ENCODE data around the gene EFHB.
A peak's percentile ranks its signal among the peaks of the same experiment; 100 is the strongest.

Gene EFHB

DNA sequence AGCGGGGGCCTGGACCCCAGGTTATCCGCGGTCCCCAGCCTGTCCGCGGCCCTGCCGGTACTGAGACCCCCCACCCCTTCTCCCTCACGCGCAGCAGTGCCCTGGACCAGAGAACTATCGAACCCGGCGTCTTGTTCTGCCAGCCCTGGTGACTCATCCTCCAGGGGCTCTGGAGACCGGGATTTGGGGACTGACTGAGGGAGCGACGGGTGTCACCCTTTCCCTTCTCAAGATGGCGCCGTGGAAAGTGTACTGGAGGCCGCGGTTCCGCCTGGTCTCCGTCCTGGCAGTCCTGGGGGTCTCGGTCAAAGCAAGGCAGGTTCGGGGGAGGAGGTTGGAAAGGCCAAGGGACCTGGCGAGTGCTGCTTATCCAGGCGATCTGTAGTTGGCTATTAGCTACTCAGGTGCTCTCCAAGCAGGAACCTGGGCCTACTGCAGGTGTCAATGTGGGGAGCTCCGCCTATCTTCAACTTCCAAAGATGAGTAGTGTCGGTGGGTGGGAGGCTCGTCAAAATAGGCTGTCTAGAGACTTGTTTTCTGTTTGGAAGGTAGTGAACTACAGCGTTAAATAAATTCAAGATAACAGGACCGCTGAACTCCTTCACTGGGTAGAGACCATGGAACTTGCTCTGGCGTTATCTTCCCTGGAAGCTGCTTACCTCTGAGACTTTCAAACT, 13.7 kb upstream of the EFHB start:
- H3K4me2 ChIP-seq (ENCODE audit: low read length): peak overlapping the region; percentile 88
- H3K56ac ChIP-seq (ENCODE audit: low read length): peak overlapping the region; percentile 89
- H2BK5ac ChIP-seq (ENCODE audit: low read length): peak overlapping the region; percentile 64
- H3K79me1 ChIP-seq (ENCODE audit: low read length): peaks cover 1% of the 10 kb centered on the region
- H3K23ac ChIP-seq (ENCODE audit: low read length): no peak overlapping the region
- H3K36me3 ChIP-seq (ENCODE audit: control insufficient read depth, insufficient read depth, low read length): peaks cover 3% of the 10 kb centered on the region
- peak overlapping the region; percentile 47 for H3K18ac ChIP-seq (ENCODE audit: low read length)
- peak overlapping the region; percentile 88 for H3K9ac ChIP-seq (ENCODE audit: low read length)
- no peaks in the 10 kb centered on the region for H3K27me3 ChIP-seq (ENCODE audit: insufficient read depth, low read length, poor library complexity)
- H3K4ac ChIP-seq (ENCODE audit: low read depth, low read length): no peak overlapping the region
- peak overlapping the region; percentile 95 for H3K4me3 ChIP-seq (ENCODE audit: low read length)
- peak overlapping the region; percentile 88 for H3K27ac ChIP-seq (ENCODE audit: low read depth, low read length)
- H4K5ac ChIP-seq (ENCODE audit: low read length): no peak overlapping the region
- H2BK120ac ChIP-seq (ENCODE audit: low read depth, low read length): no peak overlapping the region
- no peak overlapping the region for H2AK5ac ChIP-seq (ENCODE audit: low read length)
- no peak overlapping the region for H2BK15ac ChIP-seq (replicated peaks; ENCODE audit: low read depth)
- H3K4me1 ChIP-seq (ENCODE audit: control insufficient read depth, low read depth, low read length): no peaks in the 10 kb centered on the region
- no CpG with 5 or more reads among the region's 30 CpGs for WGBS (ENCODE audit: extremely low coverage, insufficient coverage, low lambda C conversion rate)
- H3K79me2 ChIP-seq (ENCODE audit: control insufficient read depth, insufficient read depth, low read length): peaks cover 36% of the 10 kb centered on the region
- peak; percentile 78 for DNase-seq
- H4K8ac ChIP-seq (ENCODE audit: low read depth, low read length): no peak overlapping the region

DNA sequence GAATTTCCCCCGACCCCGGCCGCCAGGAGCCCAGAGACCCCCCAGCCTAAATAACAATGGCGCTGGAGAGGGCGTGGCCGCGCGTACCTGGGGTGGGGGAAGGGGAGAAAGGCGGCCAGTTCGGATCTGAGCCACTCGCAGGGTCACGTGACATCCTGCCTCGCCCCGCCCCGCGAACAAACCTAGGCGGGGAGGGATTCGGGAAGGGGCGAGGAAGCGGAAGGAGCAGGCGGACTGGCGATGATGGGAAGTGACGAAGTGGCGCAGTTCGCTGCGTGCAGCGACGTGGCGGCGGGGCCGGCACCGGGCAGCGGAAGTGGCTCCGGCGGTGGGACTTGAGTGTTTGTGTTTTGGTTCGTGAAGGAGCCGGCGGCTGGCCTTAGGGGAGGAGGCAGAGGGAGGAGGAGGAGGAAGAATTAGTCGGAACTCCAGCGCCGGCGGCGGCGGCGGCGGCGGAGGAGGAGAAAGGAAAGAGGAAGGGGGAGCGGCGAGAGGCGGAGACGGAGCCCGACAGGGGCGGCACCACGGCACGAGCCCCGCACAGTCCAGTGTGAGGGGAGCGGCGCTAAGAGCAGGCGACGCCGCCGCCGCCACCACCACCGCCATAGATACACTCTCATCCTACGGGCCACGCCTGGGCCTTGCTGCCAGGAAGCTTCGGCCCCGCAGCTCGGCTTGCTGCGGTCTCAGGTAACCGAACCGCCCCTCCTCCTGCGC, 13.0 kb upstream of the EFHB start, which contains the start of gene RAB5A:
Gene RAB5A, plus strand, starts transcription at position 266 of the 717 bp plus-strand sequence. CDS start 3,802 bp downstream, outside the sequence.
- peak within 1 kb of the TSS; percentile 88 for H3K27ac ChIP-seq (ENCODE audit: low read depth, low read length)
- H4K5ac ChIP-seq (ENCODE audit: low read length): peak within 1 kb of the TSS; percentile 22
- peaks cover 1% of the 10 kb centered on the region for H3K79me1 ChIP-seq (ENCODE audit: low read length)
- H3K36me3 ChIP-seq (ENCODE audit: control insufficient read depth, insufficient read depth, low read length): peaks cover 3% of the 10 kb centered on the region
- peak within 1 kb of the TSS; percentile 88 for H3K9ac ChIP-seq (ENCODE audit: low read length)
- no peak within 1 kb of the TSS for H2AK5ac ChIP-seq (ENCODE audit: low read length)
- H3K23ac ChIP-seq (ENCODE audit: low read length): no peak within 1 kb of the TSS
- H3K79me2 ChIP-seq (ENCODE audit: control insufficient read depth, insufficient read depth, low read length): peaks cover 34% of the 10 kb centered on the region
- peak within 1 kb of the TSS; percentile 10 for H2BK120ac ChIP-seq (ENCODE audit: low read depth, low read length)
- no peaks in the 10 kb centered on the region for H3K27me3 ChIP-seq (ENCODE audit: insufficient read depth, low read length, poor library complexity)
- H3K56ac ChIP-seq (ENCODE audit: low read length): peak within 1 kb of the TSS; percentile 89
- H3K18ac ChIP-seq (ENCODE audit: low read length): peak within 1 kb of the TSS; percentile 53
- no CpG with 5 or more reads among the region's 73 CpGs for WGBS (ENCODE audit: extremely low coverage, insufficient coverage, low lambda C conversion rate)
- peak within 1 kb of the TSS; percentile 75 for H3K4ac ChIP-seq (ENCODE audit: low read depth, low read length)
- H2BK5ac ChIP-seq (ENCODE audit: low read length): peak within 1 kb of the TSS; percentile 64
- peak within 1 kb of the TSS; percentile 95 for H3K4me3 ChIP-seq (ENCODE audit: low read length)
- H3K4me2 ChIP-seq (ENCODE audit: low read length): peak within 1 kb of the TSS; percentile 88
- peak within 1 kb of the TSS; percentile 89 for H4K8ac ChIP-seq (ENCODE audit: low read depth, low read length)
- DNase-seq: peak; percentile 99
- no peak within 1 kb of the TSS for H2BK15ac ChIP-seq (replicated peaks; ENCODE audit: low read depth)
- no peaks in the 10 kb centered on the region for H3K4me1 ChIP-seq (ENCODE audit: control insufficient read depth, low read depth, low read length)

DNA sequence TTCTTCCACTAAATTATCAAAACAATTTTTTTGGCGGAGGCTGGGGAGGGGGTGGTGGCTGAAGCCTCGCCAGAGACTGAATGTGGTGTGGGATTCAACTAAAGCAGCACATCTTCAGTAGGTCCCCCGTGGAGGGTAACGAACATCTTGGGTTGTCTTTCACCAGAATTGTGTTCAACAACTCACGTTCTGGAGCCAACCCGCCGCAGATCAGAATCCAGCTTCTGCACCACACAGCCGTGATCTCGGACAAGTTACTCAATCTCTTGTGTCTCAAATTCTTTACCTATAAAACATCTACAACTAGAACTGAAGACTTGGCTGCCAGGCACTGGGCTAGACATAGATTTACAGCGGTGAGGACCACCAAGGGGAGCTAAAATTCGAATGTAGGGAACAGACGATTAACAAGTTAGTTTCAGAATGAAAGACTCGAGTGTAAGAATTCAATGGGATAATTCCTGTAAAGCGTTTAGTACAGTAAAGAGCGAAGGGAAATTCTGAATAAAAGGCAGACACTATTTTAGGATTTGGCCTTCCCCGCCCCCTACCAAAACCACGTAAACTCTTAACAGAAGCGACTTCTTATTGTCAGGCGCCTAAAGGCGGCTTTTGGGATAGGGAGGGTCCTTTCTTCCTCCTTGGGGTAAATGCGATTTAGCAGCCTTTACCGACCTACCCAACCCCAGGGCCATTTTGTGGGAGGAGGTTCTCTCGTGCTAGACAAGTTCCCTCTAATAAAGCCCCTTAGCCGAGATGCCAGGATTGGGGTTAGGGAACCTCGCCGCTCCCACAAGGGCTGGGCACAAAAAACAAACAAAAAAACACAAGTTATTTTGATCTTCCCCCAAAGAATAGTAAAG, 12.2 kb upstream of the EFHB start:
- H3K27ac ChIP-seq (ENCODE audit: low read depth, low read length): peak overlapping the region; percentile 30
- peak overlapping the region; percentile 10 for H2BK120ac ChIP-seq (ENCODE audit: low read depth, low read length)
- peak overlapping the region; percentile 65 for H3K9ac ChIP-seq (ENCODE audit: low read length)
- H2BK15ac ChIP-seq (replicated peaks; ENCODE audit: low read depth): no peak overlapping the region
- H3K79me1 ChIP-seq (ENCODE audit: low read length): no peaks in the 10 kb centered on the region
- H2AK5ac ChIP-seq (ENCODE audit: low read length): no peak overlapping the region
- H4K5ac ChIP-seq (ENCODE audit: low read length): peak overlapping the region; percentile 22
- WGBS (ENCODE audit: extremely low coverage, insufficient coverage, low lambda C conversion rate): no CpG with 5 or more reads among the region's 26 CpGs
- peak overlapping the region; percentile 89 for H4K8ac ChIP-seq (ENCODE audit: low read depth, low read length)
- H3K23ac ChIP-seq (ENCODE audit: low read length): no peak overlapping the region
- H3K79me2 ChIP-seq (ENCODE audit: control insufficient read depth, insufficient read depth, low read length): peaks cover 27% of the 10 kb centered on the region
- H3K18ac ChIP-seq (ENCODE audit: low read length): peak overlapping the region; percentile 53
- H3K4ac ChIP-seq (ENCODE audit: low read depth, low read length): peak overlapping the region; percentile 75
- peak overlapping the region; percentile 23 for H3K4me2 ChIP-seq (ENCODE audit: low read length)
- no peaks in the 10 kb centered on the region for H3K27me3 ChIP-seq (ENCODE audit: insufficient read depth, low read length, poor library complexity)
- H2BK5ac ChIP-seq (ENCODE audit: low read length): no peak overlapping the region
- H3K4me3 ChIP-seq (ENCODE audit: low read length): peak overlapping the region; percentile 14
- DNase-seq: no peak
- peak overlapping the region; percentile 73 for H3K56ac ChIP-seq (ENCODE audit: low read length)
- H3K36me3 ChIP-seq (ENCODE audit: control insufficient read depth, insufficient read depth, low read length): no peaks in the 10 kb centered on the region
- no peaks in the 10 kb centered on the region for H3K4me1 ChIP-seq (ENCODE audit: control insufficient read depth, low read depth, low read length)

DNA sequence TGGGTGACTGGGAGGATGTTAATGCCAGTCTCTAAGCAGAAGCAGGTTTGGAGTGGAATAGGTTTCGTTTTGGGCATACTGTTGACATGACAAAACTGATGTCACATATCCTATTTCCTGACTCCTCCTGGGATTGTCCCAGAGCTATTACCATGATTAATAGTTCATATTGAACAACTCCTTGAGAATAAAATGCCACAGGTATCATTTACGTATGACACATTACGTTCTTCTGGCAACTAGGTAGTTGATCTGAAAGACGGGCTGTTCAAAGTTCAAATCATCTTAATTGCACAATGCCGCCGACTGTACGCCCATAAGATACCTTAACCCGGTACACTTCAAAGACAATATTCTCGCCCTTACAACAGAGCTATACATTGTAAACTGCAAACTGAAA, 11.5 kb upstream of the EFHB start:
- peak overlapping the region; percentile 75 for H3K4ac ChIP-seq (ENCODE audit: low read depth, low read length)
- no CpG with 5 or more reads among the region's 9 CpGs for WGBS (ENCODE audit: extremely low coverage, insufficient coverage, low lambda C conversion rate)
- no peak overlapping the region for H3K4me2 ChIP-seq (ENCODE audit: low read length)
- H2BK15ac ChIP-seq (replicated peaks; ENCODE audit: low read depth): no peak overlapping the region
- H3K36me3 ChIP-seq (ENCODE audit: control insufficient read depth, insufficient read depth, low read length): no peaks in the 10 kb centered on the region
- H3K56ac ChIP-seq (ENCODE audit: low read length): no peak overlapping the region
- H3K27ac ChIP-seq (ENCODE audit: low read depth, low read length): no peak overlapping the region
- no peak overlapping the region for H2AK5ac ChIP-seq (ENCODE audit: low read length)
- no peaks in the 10 kb centered on the region for H3K27me3 ChIP-seq (ENCODE audit: insufficient read depth, low read length, poor library complexity)
- DNase-seq: no peak
- no peak overlapping the region for H4K8ac ChIP-seq (ENCODE audit: low read depth, low read length)
- H3K23ac ChIP-seq (ENCODE audit: low read length): no peak overlapping the region
- peak overlapping the region; percentile 53 for H3K18ac ChIP-seq (ENCODE audit: low read length)
- H2BK120ac ChIP-seq (ENCODE audit: low read depth, low read length): no peak overlapping the region
- H2BK5ac ChIP-seq (ENCODE audit: low read length): no peak overlapping the region
- H3K79me1 ChIP-seq (ENCODE audit: low read length): no peaks in the 10 kb centered on the region
- H3K9ac ChIP-seq (ENCODE audit: low read length): no peak overlapping the region
- H3K4me1 ChIP-seq (ENCODE audit: control insufficient read depth, low read depth, low read length): no peaks in the 10 kb centered on the region
- H4K5ac ChIP-seq (ENCODE audit: low read length): no peak overlapping the region
- no peak overlapping the region for H3K4me3 ChIP-seq (ENCODE audit: low read length)
- H3K79me2 ChIP-seq (ENCODE audit: control insufficient read depth, insufficient read depth, low read length): peaks cover 25% of the 10 kb centered on the region

DNA sequence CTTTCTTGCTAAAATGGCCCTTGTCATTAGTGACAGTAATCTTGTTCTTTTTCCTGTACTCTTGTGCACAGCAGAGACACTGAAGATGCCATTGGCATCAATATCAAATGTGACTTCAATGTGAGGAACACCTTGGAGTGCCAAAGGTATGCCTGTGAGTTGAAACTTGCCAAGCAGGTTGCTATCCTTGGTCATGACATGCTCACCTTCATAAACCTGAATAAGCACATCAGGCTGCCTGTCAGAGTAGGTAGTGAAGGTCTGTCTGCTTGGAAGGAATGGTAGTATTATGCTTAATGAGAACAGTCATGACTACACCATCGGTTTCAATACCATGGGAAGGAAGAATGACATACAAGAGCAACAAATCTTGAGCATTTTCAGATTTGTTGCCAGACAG, 6.6 kb upstream of the EFHB start:
- Histone ChIP-seq H4K8ac (ENCODE audit: low read depth, low read length) (no peak overlapping the region), H4K5ac (ENCODE audit: low read length) (no peak overlapping the region), H2BK5ac (ENCODE audit: low read length) (no peak overlapping the region), H3K79me2 (ENCODE audit: control insufficient read depth, insufficient read depth, low read length) (no peaks in the 10 kb centered on the region), H3K27ac (ENCODE audit: low read depth, low read length) (no peak overlapping the region), H3K4ac (ENCODE audit: low read depth, low read length) (no peak overlapping the region), H3K79me1 (ENCODE audit: low read length) (no peaks in the 10 kb centered on the region), H3K4me3 (ENCODE audit: low read length) (no peak overlapping the region), H2BK15ac (replicated peaks; ENCODE audit: low read depth) (no peak overlapping the region), H3K9ac (ENCODE audit: low read length) (no peak overlapping the region), H3K4me1 (ENCODE audit: control insufficient read depth, low read depth, low read length) (no peaks in the 10 kb centered on the region), H2BK120ac (ENCODE audit: low read depth, low read length) (no peak overlapping the region), H3K4me2 (ENCODE audit: low read length) (no peak overlapping the region), H3K56ac (ENCODE audit: low read length) (no peak overlapping the region), H2AK5ac (ENCODE audit: low read length) (no peak overlapping the region), H3K18ac (ENCODE audit: low read length) (no peak overlapping the region), H3K27me3 (ENCODE audit: insufficient read depth, low read length, poor library complexity) (no peaks in the 10 kb centered on the region), H3K23ac (ENCODE audit: low read length) (no peak overlapping the region), H3K36me3 (ENCODE audit: control insufficient read depth, insufficient read depth, low read length) (no peaks in the 10 kb centered on the region)
- no peak for DNase-seq
- WGBS (ENCODE audit: extremely low coverage, insufficient coverage, low lambda C conversion rate): no CpG with 5 or more reads among the region's 1 CpG

Measured in mesendoderm (in vitro differentiated cells).